ENCODE results near the gene NFU1.

GRCh38 chr2:69384618-69385081 is 52.6 kb downstream of the NFU1 start:
- TF ChIP-seq ZNF423 (tag by site-specific recombination; IDR thresholded peaks at IDR 0.05) = no peak
- TF ChIP-seq MYNN (tag by site-specific recombination; IDR thresholded peaks at IDR 0.05; ENCODE audit: borderline replicate concordance) = no peak
- TF ChIP-seq CTCF (tag by site-specific recombination; IDR thresholded peaks at IDR 0.05) = no peak
- no peak for TF ChIP-seq ZNF629 (tag by site-specific recombination; IDR thresholded peaks at IDR 0.05)
